ENCODE results near the gene PFDN2. TPM values are rescaled to one million over a fixed set of nuclear protein-coding genes. Genes with fewer than 3 reads are reported as not detected.

The PFDN2 gene
- total RNA-seq, 2 experiments from 2014 or later, result 52.7 to 95.3 TPM

DNA sequence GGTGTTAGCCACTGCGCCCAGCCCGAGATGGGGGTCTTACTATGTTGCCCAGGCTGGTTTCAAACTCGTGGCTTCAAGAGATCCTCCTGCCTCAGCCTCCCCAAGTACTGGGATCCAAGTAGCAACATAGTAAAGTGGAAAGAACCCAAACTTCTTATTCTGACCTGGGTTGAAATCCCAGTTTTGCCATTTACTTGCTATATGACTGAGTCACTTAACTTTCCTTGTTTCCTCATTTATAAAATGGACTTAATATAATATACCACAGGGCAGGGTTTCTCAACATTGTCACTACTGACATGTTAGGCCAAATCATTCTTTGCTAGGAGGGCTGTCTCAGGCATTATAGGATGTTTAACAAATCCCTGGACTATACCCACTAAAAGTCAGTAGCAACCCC, 6.7 kb downstream of the PFDN2 start:
- ChIA-PET CTCF (ENCODE audit: unreplicated experiment) (no interaction called here), POLR2A (no interaction called here)
- DNase-seq (ENCODE audit: low spot score), result no peak
- Histone ChIP-seq H3K4me2 (ENCODE audit: low read length) (no peak overlapping the region), H3K36me3 (ENCODE audit: insufficient read depth, low read length) (peaks cover 75% of the 10 kb centered on the region), H3K4me1 (ENCODE audit: insufficient read depth, low read length, poor library complexity, severe bottlenecking) (peaks cover 26% of the 10 kb centered on the region), H2AFZ (ENCODE audit: low read length) (no peak overlapping the region), H3K79me2 (ENCODE audit: insufficient read depth, low read depth, low read length) (peaks cover 83% of the 10 kb centered on the region; the same call in 1 of the 2 replicates), H3K27ac (ENCODE audit: low read depth, low read length, poor library complexity, severe bottlenecking) (no peak overlapping the region), H3K4me3 (ENCODE audit: low read depth, low read length, poor library complexity, severe bottlenecking) (no peak overlapping the region), H4K20me1 (ENCODE audit: insufficient read depth, low read length) (peaks cover 9% of the 10 kb centered on the region; the same call in 1 of the 2 replicates), H3K9me2 (ENCODE audit: insufficient read depth, low read length) (no peaks in the 10 kb centered on the region), H3K9me3 (ENCODE audit: low read length) (no peaks in the 10 kb centered on the region)
- intact Hi-C loops (cut with micrococcal nuclease; ENCODE audit: unreplicated experiment), result no loop called here
- BruUV-seq (replicated peaks), result no TSS peak
- no peak for TF ChIP-seq EZH2phosphoT487 (IDR thresholded peaks at IDR 0.05; ENCODE audit: borderline replicate concordance, low read depth, low read length)
- TF ChIP-seq, protein P1, sequence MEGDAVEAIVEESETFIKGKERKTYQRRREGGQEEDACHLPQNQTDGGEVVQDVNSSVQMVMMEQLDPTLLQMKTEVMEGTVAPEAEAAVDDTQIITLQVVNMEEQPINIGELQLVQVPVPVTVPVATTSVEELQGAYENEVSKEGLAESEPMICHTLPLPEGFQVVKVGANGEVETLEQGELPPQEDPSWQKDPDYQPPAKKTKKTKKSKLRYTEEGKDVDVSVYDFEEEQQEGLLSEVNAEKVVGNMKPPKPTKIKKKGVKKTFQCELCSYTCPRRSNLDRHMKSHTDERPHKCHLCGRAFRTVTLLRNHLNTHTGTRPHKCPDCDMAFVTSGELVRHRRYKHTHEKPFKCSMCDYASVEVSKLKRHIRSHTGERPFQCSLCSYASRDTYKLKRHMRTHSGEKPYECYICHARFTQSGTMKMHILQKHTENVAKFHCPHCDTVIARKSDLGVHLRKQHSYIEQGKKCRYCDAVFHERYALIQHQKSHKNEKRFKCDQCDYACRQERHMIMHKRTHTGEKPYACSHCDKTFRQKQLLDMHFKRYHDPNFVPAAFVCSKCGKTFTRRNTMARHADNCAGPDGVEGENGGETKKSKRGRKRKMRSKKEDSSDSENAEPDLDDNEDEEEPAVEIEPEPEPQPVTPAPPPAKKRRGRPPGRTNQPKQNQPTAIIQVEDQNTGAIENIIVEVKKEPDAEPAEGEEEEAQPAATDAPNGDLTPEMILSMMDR (conservative IDR thresholded peaks at IDR 0.05; ENCODE audit: low read length), result no peak

DNA sequence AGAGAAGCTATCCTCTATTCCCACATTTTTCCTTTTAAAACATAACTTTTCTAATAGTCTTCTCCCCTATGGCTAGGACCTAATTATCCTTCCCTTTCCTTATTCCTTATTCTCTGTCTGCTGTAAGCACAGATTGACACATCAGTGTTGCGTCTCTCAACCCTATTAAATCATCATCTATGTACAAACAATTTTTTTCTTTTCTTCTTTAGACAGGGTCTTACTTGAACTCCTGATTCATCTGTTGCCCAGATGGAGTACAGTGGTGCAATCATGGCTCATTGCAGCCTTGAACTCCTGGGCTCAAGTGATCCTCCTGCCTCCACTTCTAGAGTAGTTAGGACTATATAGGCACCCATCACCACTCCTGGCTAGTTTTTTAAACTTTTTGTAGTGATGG, 11.4 kb downstream of the PFDN2 start:
- CTCF ChIA-PET (ENCODE audit: unreplicated experiment), result interaction anchor here (0.6 kb wide), 1 partner anchor 37 kb away, joined by 3 read pairs; the partner anchor contains the start of gene ARHGAP30
- intact Hi-C loops (cut with micrococcal nuclease; ENCODE audit: unreplicated experiment), result no loop called here
- H3K9me2 ChIP-seq (ENCODE audit: insufficient read depth, low read length), result no peaks in the 10 kb centered on the region
- no peak overlapping the region for H3K4me2 ChIP-seq (ENCODE audit: low read length)
- no peak for DNase-seq (ENCODE audit: low spot score)
- no peak for TF ChIP-seq EZH2phosphoT487 (IDR thresholded peaks at IDR 0.05; ENCODE audit: borderline replicate concordance, low read depth, low read length)
- TF ChIP-seq, protein P1 (conservative IDR thresholded peaks at IDR 0.05; ENCODE audit: low read length), result no peak
- no peak overlapping the region for H3K4me3 ChIP-seq (ENCODE audit: low read depth, low read length, poor library complexity, severe bottlenecking)
- peaks cover 57% of the 10 kb centered on the region; the same call in 1 of the 2 replicates for H3K79me2 ChIP-seq (ENCODE audit: insufficient read depth, low read depth, low read length)
- no TSS peak for BruUV-seq (replicated peaks)
- POLR2A ChIA-PET, result interaction anchor here (0.6 to 0.9 kb wide), 3 partner anchors 11 to 66 kb away, joined by 3 to 6 read pairs (median 3); no protein-coding TSS in a partner anchor
- no peaks in the 10 kb centered on the region for H3K4me1 ChIP-seq (ENCODE audit: insufficient read depth, low read length, poor library complexity, severe bottlenecking)
- H2AFZ ChIP-seq (ENCODE audit: low read length), result no peak overlapping the region
- H3K36me3 ChIP-seq (ENCODE audit: insufficient read depth, low read length), result peaks cover 81% of the 10 kb centered on the region
- no peaks in the 10 kb centered on the region for H3K9me3 ChIP-seq (ENCODE audit: low read length)
- no peaks in the 10 kb centered on the region for H4K20me1 ChIP-seq (ENCODE audit: insufficient read depth, low read length)
- H3K27ac ChIP-seq (ENCODE audit: low read depth, low read length, poor library complexity, severe bottlenecking), result no peak overlapping the region

DNA sequence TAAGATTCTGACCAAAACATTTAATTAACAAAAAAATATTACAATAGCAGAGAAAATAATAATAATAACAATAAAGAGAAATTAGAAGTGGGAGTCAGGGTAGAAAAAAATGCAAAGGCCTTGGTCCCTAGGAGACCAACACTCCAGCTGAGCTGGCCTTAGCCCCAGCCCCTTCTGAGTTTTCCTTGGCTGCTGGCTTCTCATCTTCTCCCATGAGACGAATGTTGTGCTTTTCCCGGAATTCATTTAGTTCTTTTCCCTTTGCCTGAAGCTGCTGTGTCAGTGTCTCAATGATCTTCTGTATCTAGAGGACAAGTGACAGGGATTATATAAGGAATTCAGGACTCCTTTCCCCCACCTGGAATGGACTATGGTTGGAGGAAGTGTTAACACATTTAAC, 17.3 kb downstream of the PFDN2 start:
- H3K4me3 ChIP-seq (ENCODE audit: low read depth, low read length, poor library complexity, severe bottlenecking), result no peak overlapping the region
- DNase-seq (ENCODE audit: low spot score), result no peak
- H3K4me1 ChIP-seq (ENCODE audit: insufficient read depth, low read length, poor library complexity, severe bottlenecking), result peaks cover 29% of the 10 kb centered on the region
- intact Hi-C loops (cut with micrococcal nuclease; ENCODE audit: unreplicated experiment), result no loop called here
- no peak overlapping the region for H3K4me2 ChIP-seq (ENCODE audit: low read length)
- TF ChIP-seq, protein P1 (conservative IDR thresholded peaks at IDR 0.05; ENCODE audit: low read length), result no peak
- no peak for TF ChIP-seq EZH2phosphoT487 (IDR thresholded peaks at IDR 0.05; ENCODE audit: borderline replicate concordance, low read depth, low read length)
- H4K20me1 ChIP-seq (ENCODE audit: insufficient read depth, low read length), result 0 out of 2 replicates have a peak, but pooled peaks cover 4% of the 10 kb centered on the region
- no TSS peak for BruUV-seq (replicated peaks)
- peaks cover 16% of the 10 kb centered on the region; the same call in 1 of the 2 replicates for H3K79me2 ChIP-seq (ENCODE audit: insufficient read depth, low read depth, low read length)
- H3K36me3 ChIP-seq (ENCODE audit: insufficient read depth, low read length), result peaks cover 57% of the 10 kb centered on the region
- no peaks in the 10 kb centered on the region for H3K9me3 ChIP-seq (ENCODE audit: low read length)
- H3K9me2 ChIP-seq (ENCODE audit: insufficient read depth, low read length), result no peaks in the 10 kb centered on the region
- no peak overlapping the region for H2AFZ ChIP-seq (ENCODE audit: low read length)
- no peak overlapping the region for H3K27ac ChIP-seq (ENCODE audit: low read depth, low read length, poor library complexity, severe bottlenecking)
- POLR2A ChIA-PET, result interaction anchor here (0.6 to 1.3 kb wide), 3 partner anchors 16 to 838 kb away, joined by 3 to 4 read pairs (median 3); no protein-coding TSS in a partner anchor
- CTCF ChIA-PET (ENCODE audit: unreplicated experiment), result no interaction called here

Data from OCI-LY7 (cell line).